DMS53 treated with DMSO at 0.1 percent for 48 hours (cell line): ENCODE measurements around the gene ANO2.

Experiments
- DNase-seq: peaks from one replicate; lab custom pipeline; 2025; ENCODE audit not compliant: unreplicated experiment; lab: John Stamatoyannopoulos, UW

The ANO2 gene

GRCh38 chr12:5521456-5522325 is 423.4 kb downstream of the ANO2 start:
- no peak for DNase-seq

- no peak for DNase-seq
These were observed 424.2 kb downstream of the ANO2 start for GRCh38 chr12:5520831-5521230.

GRCh38 chr12:5520037-5520436 is 425.0 kb downstream of the ANO2 start:
- no peak for DNase-seq

- DNase-seq: no peak
These were observed 426.3 kb downstream of the ANO2 start for GRCh38 chr12:5518584-5519365.

- no peak for DNase-seq
These were observed 428.5 kb downstream of the ANO2 start for GRCh38 chr12:5516371-5517241.

- no peak for DNase-seq
These were observed 429.6 kb downstream of the ANO2 start for GRCh38 chr12:5515458-5515857.

GRCh38 chr12:5514545-5514944 is 430.5 kb downstream of the ANO2 start:
- DNase-seq: no peak

- DNase-seq: no peak
These were observed 431.0 kb downstream of the ANO2 start for GRCh38 chr12:5514016-5514415.

GRCh38 chr12:5513406-5513805 is 431.7 kb downstream of the ANO2 start:
- no peak for DNase-seq
